ENCODE results near the gene TMEM125. TPM values are rescaled to one million over a fixed set of nuclear protein-coding genes. Genes with fewer than 3 reads are reported as not detected.

TMEM125 gene
- total and polyA plus RNA-seq, 8 donors = 7.0 to 41.9 (median 22.8) TPM

DNA sequence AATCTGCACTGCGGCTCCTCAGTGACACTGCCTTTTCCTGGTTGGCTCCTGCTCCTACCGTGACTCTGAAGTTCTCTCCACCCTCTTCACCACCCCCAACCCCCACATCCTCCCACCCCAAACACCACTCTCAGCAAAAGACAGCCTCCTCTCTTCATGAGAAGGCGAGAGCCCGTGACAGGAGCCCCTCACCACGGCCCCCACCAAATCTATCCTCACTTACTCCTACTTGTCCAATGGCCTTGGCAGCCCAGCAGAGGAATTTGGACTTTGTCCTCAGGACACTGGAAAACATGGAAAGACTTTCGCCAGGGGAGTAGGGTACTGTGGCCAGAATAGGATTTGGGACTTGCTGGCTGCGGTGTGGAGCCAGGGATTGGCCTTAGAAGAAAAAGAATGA, 6.9 kb downstream of the TMEM125 start:
- 21 to 39% (median 27%) methylated on average over 7 of the region's 7 CpGs for WGBS, 5 donors
- Histone ChIP-seq H3K4me1 (peaks cover 12 to 29% (median 18%) of the 10 kb centered on the region in 4 donors), H3K4me3 (no peak overlapping the region), H3K9me3 (no peaks in the 10 kb centered on the region), H3K27me3 (peaks cover 0 to 12% (median 0%) of the 10 kb centered on the region in 3 donors), H3K27ac (peak overlapping the region; percentile 47 to 73 (median 67)), H3K36me3 (peaks cover 0 to 4% (median 0%) of the 10 kb centered on the region in 4 donors)
- DNase-seq = peak; percentile 69
- intact Hi-C loops (cut with DNase I; ENCODE audit: low total_unique reads) = no loop called here
- TF ChIP-seq POLR2A (IDR thresholded peaks at IDR 0.05) = no peak
- TF ChIP-seq POLR2AphosphoS5 (IDR thresholded peaks at IDR 0.05) = no peak
- TF ChIP-seq, protein P1, sequence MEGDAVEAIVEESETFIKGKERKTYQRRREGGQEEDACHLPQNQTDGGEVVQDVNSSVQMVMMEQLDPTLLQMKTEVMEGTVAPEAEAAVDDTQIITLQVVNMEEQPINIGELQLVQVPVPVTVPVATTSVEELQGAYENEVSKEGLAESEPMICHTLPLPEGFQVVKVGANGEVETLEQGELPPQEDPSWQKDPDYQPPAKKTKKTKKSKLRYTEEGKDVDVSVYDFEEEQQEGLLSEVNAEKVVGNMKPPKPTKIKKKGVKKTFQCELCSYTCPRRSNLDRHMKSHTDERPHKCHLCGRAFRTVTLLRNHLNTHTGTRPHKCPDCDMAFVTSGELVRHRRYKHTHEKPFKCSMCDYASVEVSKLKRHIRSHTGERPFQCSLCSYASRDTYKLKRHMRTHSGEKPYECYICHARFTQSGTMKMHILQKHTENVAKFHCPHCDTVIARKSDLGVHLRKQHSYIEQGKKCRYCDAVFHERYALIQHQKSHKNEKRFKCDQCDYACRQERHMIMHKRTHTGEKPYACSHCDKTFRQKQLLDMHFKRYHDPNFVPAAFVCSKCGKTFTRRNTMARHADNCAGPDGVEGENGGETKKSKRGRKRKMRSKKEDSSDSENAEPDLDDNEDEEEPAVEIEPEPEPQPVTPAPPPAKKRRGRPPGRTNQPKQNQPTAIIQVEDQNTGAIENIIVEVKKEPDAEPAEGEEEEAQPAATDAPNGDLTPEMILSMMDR (IDR thresholded peaks at IDR 0.05) = no peak
- TF ChIP-seq EP300 (IDR thresholded peaks at IDR 0.05) = no peak

DNA sequence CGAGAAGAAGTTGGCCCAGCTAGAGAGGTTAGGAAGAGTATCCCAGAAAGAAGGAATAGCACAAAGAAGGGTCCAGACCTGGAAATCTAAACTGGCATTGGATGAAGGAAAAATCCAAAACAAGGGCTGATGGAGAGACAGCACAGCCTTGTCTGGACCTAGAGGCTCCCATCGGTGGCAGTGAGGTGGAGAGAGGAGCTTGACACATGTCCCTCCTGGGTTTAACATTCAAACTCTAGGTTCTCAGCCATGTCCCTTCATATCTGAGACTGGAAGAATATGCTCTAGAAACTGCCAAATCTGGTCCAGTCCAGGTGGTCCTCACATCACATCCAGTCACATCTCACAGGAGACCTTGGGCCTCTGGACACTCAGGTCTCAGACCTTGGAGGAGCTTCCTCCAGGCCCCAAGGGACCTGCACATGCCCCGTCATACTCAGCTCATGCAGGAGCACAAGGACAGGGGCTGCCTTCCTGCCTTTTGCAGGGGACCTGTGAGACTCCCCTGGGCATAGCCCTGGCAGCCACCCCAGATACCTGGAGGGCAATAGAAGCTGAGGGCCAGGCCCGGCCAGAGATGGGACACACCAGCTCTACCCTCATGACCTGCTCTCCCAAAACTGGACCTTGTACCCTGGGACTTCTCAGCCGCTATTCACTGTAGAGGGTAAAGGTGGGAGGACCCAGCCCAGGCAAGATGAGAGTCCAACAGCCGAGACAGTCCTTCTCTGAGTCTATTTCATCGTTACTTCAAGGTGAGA, 7.5 kb downstream of the TMEM125 start:
- H3K4me1 ChIP-seq = peaks cover 11 to 31% (median 15%) of the 10 kb centered on the region in 4 donors
- peaks cover 0 to 6% (median 0%) of the 10 kb centered on the region in 3 donors for H3K27me3 ChIP-seq
- no peak overlapping the region for H3K4me3 ChIP-seq
- peaks cover 0 to 4% (median 0%) of the 10 kb centered on the region in 4 donors for H3K36me3 ChIP-seq
- TF ChIP-seq POLR2A (IDR thresholded peaks at IDR 0.05) (no peak), EP300 (IDR thresholded peaks at IDR 0.05) (no peak), POLR2AphosphoS5 (IDR thresholded peaks at IDR 0.05) (no peak)
- TF ChIP-seq, protein P1 (IDR thresholded peaks at IDR 0.05) = no peak
- intact Hi-C loops (cut with DNase I; ENCODE audit: low total_unique reads) = no loop called here
- H3K9me3 ChIP-seq = no peaks in the 10 kb centered on the region
- H3K27ac ChIP-seq = peak overlapping the region in 4 of 5 donors; percentile 57 to 73 (median 68)
- no peak for DNase-seq
- 70 to 81% (median 72%) methylated on average over 7 of the region's 7 CpGs for WGBS, 5 donors

DNA sequence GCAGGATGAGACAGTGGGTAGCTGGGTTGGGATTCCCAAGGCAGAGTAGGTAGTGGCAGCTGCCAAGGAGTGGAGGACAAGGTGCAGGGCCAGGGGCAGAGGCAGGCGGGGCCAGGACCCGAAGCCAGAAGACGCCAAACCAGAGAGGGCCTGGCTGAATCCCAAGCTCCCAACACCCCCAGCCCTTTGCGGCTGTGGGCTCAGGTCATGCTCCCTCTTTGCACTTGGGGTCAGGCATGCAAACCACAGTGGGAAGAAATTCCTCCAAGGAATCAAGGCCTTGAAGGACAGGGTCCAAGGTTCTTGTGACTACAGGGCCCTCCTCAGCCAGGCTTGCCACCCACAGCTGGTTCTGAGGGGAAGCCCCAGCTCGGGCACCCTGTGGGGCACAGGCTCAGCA, 9.4 kb downstream of the TMEM125 start:
- intact Hi-C loops (cut with DNase I; ENCODE audit: low total_unique reads) = no loop called here
- no peak overlapping the region for H3K4me3 ChIP-seq
- 74 to 85% (median 84%) methylated on average over 4 to 5 of the region's 5 CpGs for WGBS, 5 donors
- no peaks in the 10 kb centered on the region for H3K9me3 ChIP-seq
- no peak for DNase-seq
- peak overlapping the region in 1 of 5 donors; percentile 6 for H3K27ac ChIP-seq
- H3K4me1 ChIP-seq = peaks cover 13 to 47% (median 26%) of the 10 kb centered on the region in 4 donors
- peaks cover 0 to 4% (median 0%) of the 10 kb centered on the region in 4 donors for H3K36me3 ChIP-seq
- TF ChIP-seq POLR2A (IDR thresholded peaks at IDR 0.05) = no peak
- TF ChIP-seq EP300 (IDR thresholded peaks at IDR 0.05) = no peak
- TF ChIP-seq, protein P1 (IDR thresholded peaks at IDR 0.05) = no peak
- no peaks in the 10 kb centered on the region for H3K27me3 ChIP-seq

DNA sequence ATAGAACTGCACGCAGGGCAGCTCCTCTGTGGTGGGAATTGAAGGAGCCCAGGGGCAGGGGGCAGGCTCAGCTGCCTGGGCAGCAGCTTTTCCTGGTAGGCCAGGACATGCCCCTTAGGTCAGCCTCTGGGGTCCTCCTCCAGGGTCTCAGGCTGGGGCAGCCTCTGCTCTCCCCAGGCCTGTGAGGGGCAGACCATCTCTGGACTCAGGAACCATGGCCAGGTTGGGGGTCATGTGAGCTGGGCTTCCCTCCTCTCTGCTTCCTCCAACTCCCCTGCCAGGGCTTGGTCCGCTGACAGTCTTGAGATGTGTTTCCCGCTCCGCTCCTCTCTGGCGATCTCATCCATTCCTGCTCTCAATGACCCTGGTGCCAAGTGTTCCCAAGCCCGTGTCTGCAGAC, 9.9 kb downstream of the TMEM125 start:
- no peak for DNase-seq
- TF ChIP-seq EP300 (IDR thresholded peaks at IDR 0.05) (no peak), POLR2A (IDR thresholded peaks at IDR 0.05) (no peak), POLR2AphosphoS5 (IDR thresholded peaks at IDR 0.05) (no peak)
- TF ChIP-seq, protein P1 (IDR thresholded peaks at IDR 0.05) = no peak
- Histone ChIP-seq H3K36me3 (peaks cover 0 to 4% (median 0%) of the 10 kb centered on the region in 4 donors), H3K27ac (no peak overlapping the region), H3K4me1 (peaks cover 10 to 47% (median 21%) of the 10 kb centered on the region in 4 donors), H3K4me3 (no peak overlapping the region), H3K9me3 (no peaks in the 10 kb centered on the region), H3K27me3 (no peaks in the 10 kb centered on the region)
- 92 to 97% (median 93%) methylated on average over 5 to 6 of the region's 6 CpGs for WGBS, 5 donors
- intact Hi-C loops (cut with DNase I; ENCODE audit: low total_unique reads) = no loop called here
